GM18870 (cell line): ENCODE data around the gene ELOF1.
"Not testable (repeated sequence)": the region's sequence is repeated elsewhere in the genome, so short reads cannot be mapped to it uniquely, and the experiment has no call there.

Experiments
- ATAC-seq: cut with Tn5 transposase; IDR thresholded peaks from one replicate; pipeline ENCODE4 v1.9.1; 2021; ENCODE audit warnings: moderate library complexity; ENCODE audit not compliant: unreplicated experiment

The ELOF1 gene

DNA sequence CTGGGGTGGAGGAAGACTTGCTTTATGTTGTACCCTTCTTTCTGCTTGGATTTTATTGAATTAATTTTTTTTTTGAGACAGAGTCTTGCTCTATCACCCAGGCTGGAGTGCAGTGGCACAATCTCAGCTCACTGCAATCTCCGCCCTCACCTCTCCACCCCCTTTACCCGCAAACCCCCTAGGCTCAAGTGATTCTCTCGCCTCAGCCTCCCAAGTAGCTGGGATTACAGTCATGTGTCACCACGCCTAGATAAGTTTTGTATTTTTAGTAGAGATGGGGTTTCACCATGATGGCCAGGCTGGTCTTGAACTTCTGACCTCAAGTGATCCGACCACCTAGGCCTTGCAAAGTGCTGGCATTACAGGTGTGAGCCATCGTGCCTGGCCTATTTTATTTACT, 14.3 kb upstream of the ELOF1 start:
- not testable (repeated sequence) for ATAC-seq

DNA sequence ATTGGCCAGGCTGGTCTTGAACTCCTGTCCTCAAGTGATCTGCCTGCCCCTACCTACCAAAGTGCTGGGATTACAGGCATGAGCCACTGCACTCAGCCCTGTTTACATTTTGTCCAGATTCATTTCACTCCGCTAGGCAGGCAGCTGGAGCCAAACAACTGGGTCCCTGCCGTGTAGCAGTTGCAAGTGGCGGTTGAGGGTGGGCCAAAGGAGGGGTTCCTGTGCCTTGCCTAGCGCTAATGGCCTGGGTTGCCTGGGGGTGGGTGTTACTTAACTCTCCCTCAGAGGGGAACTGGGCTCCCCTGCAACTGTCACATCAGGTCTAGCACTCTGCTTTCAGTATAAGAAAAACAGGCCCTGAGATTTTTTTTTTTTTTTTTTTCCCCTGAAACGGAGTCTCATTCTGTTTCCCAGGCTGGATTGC, 11.0 kb upstream of the ELOF1 start:
- ATAC-seq, result no peak

DNA sequence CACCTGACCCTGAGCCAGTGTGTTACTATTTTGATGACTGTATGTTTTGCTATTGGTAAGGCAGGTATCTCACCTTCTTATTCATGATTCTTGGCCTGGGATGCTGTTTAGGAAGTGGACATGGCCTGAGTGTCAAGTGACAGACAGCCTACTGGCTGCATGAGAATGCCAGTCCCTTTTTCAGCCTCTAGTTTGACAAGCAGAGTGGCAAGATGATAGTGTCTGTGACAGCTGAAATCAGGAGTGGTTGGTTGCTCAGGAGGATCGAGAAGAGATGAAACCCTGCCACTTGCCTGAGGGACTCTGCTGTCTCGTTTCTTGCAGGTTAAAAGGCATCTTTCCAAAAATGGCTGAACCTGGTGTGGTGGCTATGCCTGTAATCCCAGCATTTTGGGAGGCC, 7.1 kb upstream of the ELOF1 start:
- no peak for ATAC-seq

DNA sequence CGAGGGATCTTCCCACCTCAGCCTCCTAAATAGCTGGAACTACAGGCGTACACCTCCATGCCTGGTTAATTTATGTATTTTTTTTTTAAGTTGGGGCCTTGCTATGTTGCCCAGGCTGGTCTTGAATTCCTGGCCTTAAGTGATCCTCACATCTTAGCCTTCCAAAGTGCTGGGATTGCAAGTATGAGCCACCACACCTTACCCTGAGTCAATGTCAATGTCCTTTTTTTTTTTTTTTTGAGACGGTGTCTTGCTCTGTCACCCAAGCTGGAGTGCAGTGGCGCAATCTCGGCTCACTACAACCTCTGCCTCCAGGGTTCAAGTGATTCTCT, 6.6 kb upstream of the ELOF1 start:
- not testable (repeated sequence) for ATAC-seq

DNA sequence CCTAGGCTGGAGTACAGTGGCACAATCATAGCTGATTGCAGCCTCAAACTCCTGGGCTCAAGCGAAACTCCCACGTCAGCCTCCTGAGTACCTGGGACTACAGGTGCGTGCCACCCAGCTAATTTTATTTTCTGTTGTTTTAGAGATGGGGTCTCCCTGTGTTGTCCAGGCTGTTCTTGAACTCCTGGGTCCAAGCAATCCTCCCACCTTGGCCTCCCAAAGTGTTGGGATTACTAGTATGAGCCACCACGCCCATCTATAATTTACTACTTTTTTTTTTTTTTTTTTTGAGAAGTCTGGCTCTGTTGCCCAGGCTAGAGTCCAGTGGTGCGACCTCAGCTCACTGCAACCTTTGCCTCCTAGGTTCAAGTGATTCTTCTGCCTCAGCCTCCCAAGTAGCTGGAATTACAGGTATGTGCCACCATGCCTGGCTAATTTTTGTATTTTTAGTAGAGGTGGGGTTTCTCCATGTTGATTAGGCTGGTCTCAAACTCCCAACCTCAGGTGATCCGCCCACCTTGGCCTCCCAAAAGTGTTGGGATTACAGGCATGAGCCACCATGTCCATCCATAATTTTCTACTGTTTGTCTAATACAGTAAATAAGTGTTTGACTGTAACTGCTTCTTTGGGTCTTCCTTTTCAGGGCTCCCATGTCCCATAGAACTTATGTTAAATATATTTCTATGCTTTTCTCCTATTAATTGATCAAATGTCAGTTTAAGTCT, 5.2 kb upstream of the ELOF1 start:
- not testable (repeated sequence) for ATAC-seq

DNA sequence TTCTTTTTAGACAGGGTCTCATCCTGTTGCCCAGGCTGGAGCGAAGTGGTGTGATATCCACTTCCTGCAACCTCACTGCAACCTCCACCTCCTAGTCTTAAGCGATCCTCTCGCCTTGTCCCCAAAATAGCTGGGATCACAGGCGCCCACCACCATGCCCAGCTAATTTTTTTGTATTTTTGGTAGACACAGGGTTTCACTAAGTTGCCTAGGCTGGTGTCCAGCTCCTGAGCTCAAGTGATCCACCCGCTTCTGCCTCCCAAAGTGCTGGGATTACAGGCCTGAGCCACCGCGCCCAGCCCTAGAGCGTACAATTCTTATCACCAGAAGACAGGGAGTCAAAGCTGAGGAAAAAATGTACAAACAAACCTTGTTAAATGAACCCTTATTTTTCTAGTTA, 4.5 kb upstream of the ELOF1 start:
- ATAC-seq, result no peak

DNA sequence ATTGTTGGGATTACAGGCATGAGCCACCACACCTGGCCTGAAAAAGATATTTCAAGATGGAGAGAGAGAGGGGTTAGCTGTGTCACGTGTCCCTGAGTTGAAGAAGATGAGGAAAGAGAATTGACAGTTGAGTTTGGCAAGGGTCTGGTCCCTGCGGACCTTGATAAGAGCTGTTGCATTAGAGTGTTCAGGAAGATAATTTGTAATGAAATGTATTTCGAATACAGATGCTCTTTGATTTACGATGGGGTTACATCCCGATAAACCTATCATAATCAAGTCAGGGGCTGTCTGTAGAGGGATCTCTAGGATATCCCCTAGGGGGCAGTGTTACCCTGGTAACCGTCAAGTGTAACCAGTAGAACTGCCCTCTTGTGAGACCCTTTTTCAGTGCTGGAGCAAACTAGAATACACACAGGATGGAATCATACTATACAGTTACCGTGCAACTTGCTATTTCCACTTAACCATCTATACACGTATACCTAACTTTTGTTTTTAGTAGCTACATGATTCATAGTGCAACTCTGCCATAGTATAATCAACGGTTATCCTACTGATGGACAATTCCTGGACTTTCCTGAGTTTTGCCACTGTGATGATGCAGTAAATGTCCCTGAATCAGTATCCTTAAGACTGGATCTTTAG, 1.5 kb upstream of the ELOF1 start:
- ATAC-seq, result peak; percentile 35

DNA sequence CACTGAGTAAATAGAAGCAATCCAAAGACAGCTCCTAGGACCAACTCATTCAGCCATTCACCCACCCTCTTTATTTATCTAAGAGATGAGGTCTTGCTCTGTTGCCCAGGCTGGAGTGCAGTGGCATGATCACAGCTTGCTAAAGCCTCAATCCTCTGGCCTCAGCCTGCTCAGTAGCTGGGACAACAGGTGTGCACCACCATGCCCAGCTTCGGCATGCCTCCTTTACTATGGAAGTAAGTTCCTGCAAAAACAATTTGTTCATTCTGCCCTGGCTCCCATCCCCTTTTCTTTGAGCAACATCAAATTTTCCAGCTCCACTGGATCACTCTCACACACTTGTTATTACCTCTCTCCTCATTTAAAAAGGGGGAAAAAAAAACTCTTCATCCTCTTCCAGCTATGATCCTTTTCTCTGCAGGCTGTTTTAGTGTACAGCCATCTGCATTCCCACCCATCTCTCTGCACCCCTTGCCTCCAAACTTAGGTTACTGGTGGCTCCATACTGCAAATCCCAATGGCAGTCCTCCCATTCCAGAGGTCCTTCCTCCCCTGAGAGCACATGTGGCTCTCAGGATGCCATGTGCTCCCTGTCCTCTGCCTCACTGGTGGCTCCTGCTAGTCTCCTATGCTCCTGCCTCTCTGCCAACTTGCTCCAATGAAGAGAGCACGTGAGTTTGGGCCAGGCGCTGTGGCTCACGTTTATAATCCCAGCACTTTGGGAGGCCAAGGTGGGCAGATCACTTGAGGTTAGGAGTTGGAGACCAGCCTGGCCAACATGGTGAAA, 2.2 kb downstream of the ELOF1 start:
- ATAC-seq, result no peak

DNA sequence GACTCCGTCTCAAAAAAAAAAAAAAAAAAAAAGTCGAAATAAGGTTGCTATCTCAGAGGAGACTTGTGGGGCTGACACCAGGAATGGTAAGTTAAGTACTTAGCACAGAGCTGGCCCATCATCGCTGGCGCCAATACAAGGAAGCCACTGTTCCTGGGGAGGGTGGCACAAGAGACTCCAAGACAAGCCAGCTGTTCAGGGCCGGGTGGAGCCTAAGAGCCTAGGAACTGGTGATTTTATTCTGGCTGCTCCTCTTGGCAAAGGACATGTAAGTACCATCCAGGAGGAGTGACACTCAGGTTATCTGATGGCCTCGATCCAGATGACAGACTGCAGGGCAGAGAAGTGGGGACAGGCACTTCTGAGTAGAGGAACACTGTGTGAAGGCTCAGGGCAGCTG, 3.8 kb downstream of the ELOF1 start:
- ATAC-seq, result no peak

DNA sequence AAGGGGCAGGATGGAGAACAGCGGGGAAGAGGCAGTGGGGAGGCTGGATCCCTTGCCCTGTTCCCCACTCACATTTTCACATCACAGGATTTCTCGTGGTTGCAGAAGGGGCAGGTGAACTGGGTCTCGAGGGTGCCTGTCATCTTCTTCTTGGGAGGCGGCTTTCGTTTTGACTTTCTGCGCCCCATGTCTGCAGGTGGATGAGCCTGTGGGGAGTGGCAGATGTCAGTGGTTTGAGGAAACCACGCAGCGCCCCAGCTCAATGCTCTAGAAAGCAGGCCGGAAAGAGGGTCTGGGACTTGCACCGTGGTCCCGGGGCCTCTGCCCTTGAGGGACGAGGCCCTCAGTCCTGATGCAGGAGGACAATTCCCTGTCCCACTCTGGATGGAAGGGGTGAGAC, 4.9 kb downstream of the ELOF1 start:
- no peak for ATAC-seq

DNA sequence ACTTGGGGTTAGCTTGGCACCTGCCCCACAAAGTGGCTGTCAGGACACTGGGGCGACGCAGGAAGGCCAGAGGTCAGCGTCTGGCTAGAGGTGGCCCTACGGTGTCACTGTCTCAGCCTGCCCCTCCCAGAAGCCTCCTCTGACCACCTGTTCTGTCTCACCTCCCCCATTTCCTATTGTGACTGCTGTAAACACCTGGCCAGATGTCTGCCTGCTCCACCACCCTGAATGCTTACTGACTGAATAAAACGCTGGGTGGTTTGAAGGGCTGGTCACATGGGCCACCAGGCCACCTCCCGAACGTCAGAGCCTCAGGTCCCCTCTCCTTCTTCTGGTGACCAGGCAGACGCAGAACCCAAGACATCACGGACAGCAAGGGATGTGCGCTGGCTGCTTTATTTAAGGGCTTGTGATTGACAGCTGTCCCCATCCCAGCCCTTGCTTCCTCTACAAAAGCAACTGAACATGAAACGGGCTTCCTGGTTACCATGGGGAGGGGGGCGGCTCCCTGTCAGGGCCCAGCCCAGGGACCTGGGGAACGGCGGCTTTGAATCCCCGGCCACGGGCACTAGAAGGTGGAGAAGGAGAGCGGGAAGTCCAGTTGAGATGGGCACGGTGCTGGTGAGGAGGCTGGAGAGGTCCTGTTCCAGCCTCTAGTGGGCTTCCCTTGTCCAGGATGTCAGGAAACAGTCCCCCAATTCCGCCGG, 6.2 kb downstream of the ELOF1 start:
- ATAC-seq, result no peak

DNA sequence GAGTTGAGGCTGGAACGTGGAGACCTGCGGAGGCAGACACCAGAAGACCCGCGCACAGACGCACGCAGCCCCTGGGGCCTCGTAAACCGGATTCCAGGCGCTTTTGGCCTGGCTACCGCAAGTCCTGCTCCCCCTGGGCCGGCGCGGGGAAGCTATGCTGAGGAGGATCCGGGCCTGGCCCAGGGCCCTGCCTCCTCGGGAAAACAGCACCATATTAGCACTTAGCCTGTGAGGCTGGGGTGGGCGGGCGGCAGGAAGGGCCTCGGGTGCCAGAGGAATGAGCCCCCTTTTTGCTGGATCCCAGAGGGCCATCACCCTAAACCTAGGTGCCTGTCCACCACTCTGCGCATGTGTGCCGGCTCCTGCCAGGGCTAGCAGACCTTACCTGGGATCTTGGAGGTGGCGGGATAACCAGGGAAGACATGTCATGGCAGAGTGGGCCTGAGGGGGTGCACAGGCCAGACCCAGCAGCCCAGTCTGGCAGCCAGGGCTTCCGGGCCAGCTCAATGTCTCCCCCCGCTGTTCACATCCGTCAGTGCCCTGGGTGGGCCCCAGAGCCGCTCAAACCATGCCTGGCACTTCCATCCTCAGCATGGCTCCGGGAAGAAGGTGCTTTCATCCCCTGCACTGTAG, 7.3 kb downstream of the ELOF1 start:
- ATAC-seq, result no peak

DNA sequence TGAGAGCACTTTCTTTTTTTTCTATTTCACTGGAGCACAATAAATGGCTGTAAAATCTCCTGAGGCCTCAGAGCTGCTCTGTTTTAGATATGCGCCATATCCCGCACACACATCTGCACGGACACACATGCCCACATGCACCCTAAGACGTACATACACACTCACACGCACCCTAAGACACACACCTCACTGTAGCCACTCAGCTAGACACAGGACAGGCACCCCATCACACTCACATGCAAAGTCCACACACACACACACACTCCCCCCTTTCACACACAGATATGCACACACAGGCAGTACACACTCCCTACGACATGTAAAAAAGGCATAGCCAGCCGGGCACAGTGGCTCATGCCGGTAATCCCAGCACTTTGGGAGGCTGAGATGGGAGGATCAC, 8.8 kb downstream of the ELOF1 start:
- no peak for ATAC-seq

DNA sequence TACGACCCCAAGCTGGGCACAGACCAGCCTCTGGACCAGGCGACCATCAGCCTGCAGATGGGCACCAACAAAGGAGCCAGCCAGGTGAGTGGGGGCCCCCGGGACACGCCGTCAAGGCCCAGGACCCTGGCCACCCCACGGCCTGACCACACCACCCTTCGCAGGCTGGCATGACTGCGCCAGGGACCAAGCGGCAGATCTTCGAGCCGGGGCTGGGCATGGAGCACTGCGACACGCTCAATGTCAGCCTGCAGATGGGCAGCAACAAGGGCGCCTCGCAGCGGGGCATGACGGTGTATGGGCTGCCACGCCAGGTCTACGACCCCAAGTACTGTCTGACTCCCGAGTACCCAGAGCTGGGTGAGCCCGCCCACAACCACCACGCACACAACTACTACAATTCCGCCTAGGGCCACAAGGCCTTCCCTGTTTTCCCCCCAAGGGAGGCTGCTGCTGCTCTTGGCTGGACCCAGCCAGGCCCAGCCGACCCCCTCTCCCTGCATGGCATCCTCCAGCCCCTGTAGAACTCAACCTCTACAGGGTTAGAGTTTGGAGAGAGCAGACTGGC, 9.6 kb downstream of the ELOF1 start:
- ATAC-seq, result no peak

DNA sequence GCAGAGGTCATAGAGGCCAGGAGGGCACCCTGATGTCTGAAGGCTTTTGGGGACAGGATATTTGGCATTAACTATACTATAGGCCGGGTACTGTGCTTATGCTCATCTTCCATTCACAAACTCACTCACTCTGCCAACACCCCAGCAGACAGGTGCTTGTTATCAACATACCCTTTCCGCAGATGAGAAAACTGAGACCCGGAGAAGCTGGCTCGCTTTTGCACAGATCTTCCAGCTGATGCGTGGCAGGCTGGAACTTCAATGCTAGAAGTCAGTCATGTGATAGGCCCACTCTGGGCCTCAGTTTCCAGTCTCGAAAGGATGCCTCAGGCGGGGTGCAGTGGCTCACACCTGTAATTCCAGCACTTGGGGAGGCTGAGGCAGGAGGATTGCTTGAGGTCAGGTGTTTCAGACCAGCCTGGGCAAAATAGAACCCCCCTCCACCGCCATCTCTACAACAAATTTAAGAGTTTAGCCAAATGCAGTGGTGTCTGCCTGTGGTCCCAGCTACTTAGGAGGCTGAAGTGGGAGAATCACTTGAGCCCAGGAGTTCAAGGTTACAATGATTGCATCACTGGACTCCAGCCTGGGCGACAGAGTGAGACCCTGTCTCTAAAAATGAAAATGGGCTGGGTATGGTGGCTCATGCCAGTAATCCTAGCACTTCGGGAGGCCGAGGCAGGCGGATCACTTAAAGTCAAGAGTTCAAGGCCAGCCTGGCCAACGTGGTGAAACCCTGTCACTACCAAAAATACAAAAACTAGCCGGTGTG, 10.9 kb downstream of the ELOF1 start:
- ATAC-seq, result no peak

DNA sequence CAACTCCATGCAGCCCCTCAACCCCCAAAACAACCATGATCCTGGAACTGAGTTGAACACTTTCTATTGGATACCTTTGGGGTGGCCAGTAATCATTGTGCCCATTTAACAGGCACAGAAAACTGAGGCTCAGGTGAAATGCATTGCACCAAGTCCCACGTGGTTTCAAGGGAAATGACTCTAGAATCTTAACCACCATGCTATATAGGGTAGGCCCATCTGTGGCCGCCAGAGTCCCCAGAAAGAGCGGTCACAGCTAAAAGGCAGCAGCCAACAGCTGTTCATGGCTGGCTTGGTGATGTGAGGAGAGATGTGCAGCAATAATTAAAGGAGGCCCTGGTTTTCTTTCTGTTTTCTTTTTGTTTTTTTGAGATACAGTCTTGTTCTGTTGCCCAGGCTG, 17.8 kb downstream of the ELOF1 start:
- no peak for ATAC-seq

DNA sequence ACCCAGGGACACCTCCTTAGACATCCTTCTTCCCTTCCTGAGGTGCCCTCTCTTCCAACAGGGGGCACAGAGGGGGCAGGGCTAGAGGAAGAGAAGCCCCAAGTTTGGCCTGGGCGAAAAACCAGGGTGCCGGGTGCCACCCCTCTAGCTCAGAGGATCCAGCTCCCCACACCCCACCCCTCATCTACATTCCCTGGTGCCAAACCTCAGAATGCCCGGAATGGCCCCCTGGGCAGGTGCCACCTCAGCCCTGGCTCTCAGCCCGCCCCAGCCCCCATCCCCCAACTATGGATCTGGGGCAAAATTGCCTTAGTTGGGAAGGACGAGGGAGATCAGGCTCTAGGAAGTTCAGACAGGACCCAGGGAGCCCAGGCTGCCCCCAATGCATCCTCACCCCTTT, 18.4 kb downstream of the ELOF1 start:
- no peak for ATAC-seq

DNA sequence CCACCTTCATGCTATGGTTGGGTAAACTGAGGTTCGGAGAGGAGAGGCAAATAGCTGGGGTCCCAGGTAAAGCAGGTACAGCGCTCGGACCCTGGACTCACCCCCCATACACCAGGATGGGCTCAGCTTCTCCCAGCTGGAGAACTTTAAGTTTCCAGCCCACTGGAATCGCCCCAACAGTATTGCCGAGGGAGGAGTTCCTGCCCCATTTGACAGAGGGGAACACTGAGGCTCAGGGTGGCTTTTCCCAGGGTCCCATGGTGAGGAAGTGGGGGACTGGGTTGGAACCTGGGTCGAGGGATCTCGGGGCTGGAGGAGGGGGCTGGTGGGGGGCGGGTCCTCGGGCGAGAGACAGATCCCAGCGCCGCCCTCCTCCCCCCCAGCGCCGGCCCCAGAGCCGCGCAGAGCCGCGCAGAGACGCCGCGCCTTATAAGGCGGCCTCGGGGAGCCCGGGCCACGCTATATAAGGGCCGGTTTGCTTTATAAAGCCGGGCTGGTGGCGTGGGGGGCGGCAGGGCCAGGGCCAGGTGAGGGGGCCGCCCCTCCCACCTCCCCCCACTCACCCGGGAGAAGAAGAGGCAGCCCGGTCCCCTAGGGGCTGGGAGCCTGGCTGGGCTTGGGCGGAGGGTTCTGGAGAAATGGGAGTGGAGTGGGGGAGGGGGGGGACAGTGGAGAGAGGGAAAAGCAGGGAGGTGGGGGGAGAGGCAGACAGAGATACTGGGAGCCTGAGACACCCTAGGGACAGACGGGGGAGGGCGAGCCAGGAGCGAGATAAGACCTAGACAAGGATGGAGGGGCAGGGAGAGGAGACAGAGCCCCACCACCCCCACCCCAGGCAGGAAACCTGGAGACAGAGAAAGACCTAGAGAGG, 19.3 kb downstream of the ELOF1 start:
- no peak for ATAC-seq
